Suprapubic skin (tissue), 4 donors: ENCODE measurements around the gene GLT8D2.

Experiments used
- EP300 ChIP-seq: sonication (generic); formaldehyde crosslinking; IDR thresholded peaks from one replicate; pipeline ENCODE4 v1.6.1; 2017; ENCODE audit warnings: antibody characterized with exemption
- POLR2A ChIP-seq, 2 donors: fragments of 450-650 bp; IDR thresholded peaks; one replicate each; pipeline ENCODE4 v1.6.1; 2017; ENCODE audit warnings: antibody characterized with exemption in 2 of 2, mild to moderate bottlenecking in 2 of 2, moderate library complexity in 2 of 2
- POLR2AphosphoS5 ChIP-seq, 3 donors: sonication (generic); formaldehyde crosslinking; IDR thresholded peaks; one replicate each; pipeline ENCODE4 v1.6.1; 2017; ENCODE audit warnings: antibody characterized with exemption in 3 of 3
- TF ChIP-seq, protein P1 (sequence below), 2 donors: fragments of 200-600 bp in 1 of 2; fragments of 450-650 bp in 1 of 2; sonication (generic) in 1 of 2; IDR thresholded peaks; one replicate each; pipeline ENCODE4 v1.5.1; 2016 to 2019; ENCODE audit warnings: antibody characterized with exemption in 2 of 2, mild to moderate bottlenecking in 1 of 2, moderate library complexity in 1 of 2

DNA sequence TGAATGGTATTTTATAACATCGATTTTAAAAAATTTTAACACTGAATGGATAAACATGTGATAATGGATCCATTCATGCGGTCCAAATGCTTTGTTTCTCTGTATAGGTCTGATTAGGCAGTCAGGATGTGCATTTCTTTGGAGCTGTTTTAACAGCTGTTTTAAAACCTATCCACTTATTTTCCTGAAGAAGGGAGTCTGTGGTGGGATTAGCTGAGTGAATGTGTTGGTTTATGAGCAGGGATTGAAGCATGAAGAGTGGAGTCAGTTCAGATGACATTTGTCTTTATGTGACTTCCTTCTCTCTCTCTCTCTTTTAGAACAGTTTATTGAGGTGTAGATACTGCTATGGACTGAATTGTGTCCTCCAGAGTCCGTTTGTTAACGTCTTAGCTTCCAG lies 37.7 kb downstream of the GLT8D2 start:
- TF ChIP-seq POLR2A (IDR thresholded peaks at IDR 0.05) (no peak), EP300 (no peak), POLR2AphosphoS5 (IDR thresholded peaks at IDR 0.05) (no peak)
- TF ChIP-seq, protein P1, sequence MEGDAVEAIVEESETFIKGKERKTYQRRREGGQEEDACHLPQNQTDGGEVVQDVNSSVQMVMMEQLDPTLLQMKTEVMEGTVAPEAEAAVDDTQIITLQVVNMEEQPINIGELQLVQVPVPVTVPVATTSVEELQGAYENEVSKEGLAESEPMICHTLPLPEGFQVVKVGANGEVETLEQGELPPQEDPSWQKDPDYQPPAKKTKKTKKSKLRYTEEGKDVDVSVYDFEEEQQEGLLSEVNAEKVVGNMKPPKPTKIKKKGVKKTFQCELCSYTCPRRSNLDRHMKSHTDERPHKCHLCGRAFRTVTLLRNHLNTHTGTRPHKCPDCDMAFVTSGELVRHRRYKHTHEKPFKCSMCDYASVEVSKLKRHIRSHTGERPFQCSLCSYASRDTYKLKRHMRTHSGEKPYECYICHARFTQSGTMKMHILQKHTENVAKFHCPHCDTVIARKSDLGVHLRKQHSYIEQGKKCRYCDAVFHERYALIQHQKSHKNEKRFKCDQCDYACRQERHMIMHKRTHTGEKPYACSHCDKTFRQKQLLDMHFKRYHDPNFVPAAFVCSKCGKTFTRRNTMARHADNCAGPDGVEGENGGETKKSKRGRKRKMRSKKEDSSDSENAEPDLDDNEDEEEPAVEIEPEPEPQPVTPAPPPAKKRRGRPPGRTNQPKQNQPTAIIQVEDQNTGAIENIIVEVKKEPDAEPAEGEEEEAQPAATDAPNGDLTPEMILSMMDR (IDR thresholded peaks at IDR 0.05) = no peak
